Measurements from ENCODE around the gene CIB4. TPM values are rescaled to one million over a fixed set of nuclear protein-coding genes. Genes with fewer than 3 reads are reported as not detected.

CIB4 gene
- total RNA-seq, 1 donor from 2014 or later, result not detected

- DNase-seq, result no peak
- H3K27ac Mint-ChIP-seq (ENCODE audit: unreplicated experiment), result no peak overlapping the region
- no peak overlapping the region for H3K4me3 Mint-ChIP-seq (ENCODE audit: unreplicated experiment)
- TF ChIP-seq CTCF (IDR thresholded peaks at IDR 0.05; ENCODE audit: partially characterized antibody, unreplicated experiment), result no peak
- H3K36me3 Mint-ChIP-seq (ENCODE audit: unreplicated experiment), result no peaks in the 10 kb centered on the region
- H3K9me3 Mint-ChIP-seq (ENCODE audit: unreplicated experiment), result no peaks in the 10 kb centered on the region
- peaks cover 5% of the 10 kb centered on the region for H3K27me3 Mint-ChIP-seq (ENCODE audit: unreplicated experiment)
- peaks cover 13% of the 10 kb centered on the region for H3K4me1 Mint-ChIP-seq (ENCODE audit: low read depth, unreplicated experiment)
Measured at GRCh38 chr2:26542676-26543505, 98.3 kb downstream of the CIB4 start.

GRCh38 chr2:26542194-26542455 is 99.0 kb downstream of the CIB4 start:
- no peak overlapping the region for H3K4me3 Mint-ChIP-seq (ENCODE audit: unreplicated experiment)
- H3K36me3 Mint-ChIP-seq (ENCODE audit: unreplicated experiment), result no peaks in the 10 kb centered on the region
- H3K4me1 Mint-ChIP-seq (ENCODE audit: low read depth, unreplicated experiment), result peaks cover 13% of the 10 kb centered on the region
- TF ChIP-seq CTCF (IDR thresholded peaks at IDR 0.05; ENCODE audit: partially characterized antibody, unreplicated experiment), result no peak
- peaks cover 2% of the 10 kb centered on the region for H3K27me3 Mint-ChIP-seq (ENCODE audit: unreplicated experiment)
- DNase-seq, result no peak
- no peak overlapping the region for H3K27ac Mint-ChIP-seq (ENCODE audit: unreplicated experiment)
- no peaks in the 10 kb centered on the region for H3K9me3 Mint-ChIP-seq (ENCODE audit: unreplicated experiment)

GRCh38 chr2:26541401-26542193 is 99.6 kb downstream of the CIB4 start:
- no peak for TF ChIP-seq CTCF (IDR thresholded peaks at IDR 0.05; ENCODE audit: partially characterized antibody, unreplicated experiment)
- Mint-ChIP-seq H3K4me3 (ENCODE audit: unreplicated experiment) (no peak overlapping the region), H3K27ac (ENCODE audit: unreplicated experiment) (no peak overlapping the region), H3K36me3 (ENCODE audit: unreplicated experiment) (no peaks in the 10 kb centered on the region), H3K27me3 (ENCODE audit: unreplicated experiment) (peaks cover 2% of the 10 kb centered on the region), H3K4me1 (ENCODE audit: low read depth, unreplicated experiment) (peaks cover 14% of the 10 kb centered on the region), H3K9me3 (ENCODE audit: unreplicated experiment) (no peaks in the 10 kb centered on the region)
- DNase-seq, result no peak

- H3K27ac Mint-ChIP-seq (ENCODE audit: unreplicated experiment), result no peak overlapping the region
- H3K4me1 Mint-ChIP-seq (ENCODE audit: low read depth, unreplicated experiment), result peaks cover 19% of the 10 kb centered on the region
- peak overlapping the region; percentile 0 for H3K4me3 Mint-ChIP-seq (ENCODE audit: unreplicated experiment)
- no peaks in the 10 kb centered on the region for H3K9me3 Mint-ChIP-seq (ENCODE audit: unreplicated experiment)
- H3K36me3 Mint-ChIP-seq (ENCODE audit: unreplicated experiment), result no peaks in the 10 kb centered on the region
- H3K27me3 Mint-ChIP-seq (ENCODE audit: unreplicated experiment), result peaks cover 2% of the 10 kb centered on the region
- no peak for DNase-seq
- TF ChIP-seq CTCF (IDR thresholded peaks at IDR 0.05; ENCODE audit: partially characterized antibody, unreplicated experiment), result no peak
Measured at GRCh38 chr2:26540961-26541360, 100.2 kb downstream of the CIB4 start.

- Mint-ChIP-seq H3K4me1 (ENCODE audit: low read depth, unreplicated experiment) (peaks cover 19% of the 10 kb centered on the region), H3K4me3 (ENCODE audit: unreplicated experiment) (peak overlapping the region; percentile 0), H3K9me3 (ENCODE audit: unreplicated experiment) (no peaks in the 10 kb centered on the region), H3K27me3 (ENCODE audit: unreplicated experiment) (peaks cover 2% of the 10 kb centered on the region), H3K27ac (ENCODE audit: unreplicated experiment) (no peak overlapping the region), H3K36me3 (ENCODE audit: unreplicated experiment) (no peaks in the 10 kb centered on the region)
- DNase-seq, result no peak
- TF ChIP-seq CTCF (IDR thresholded peaks at IDR 0.05; ENCODE audit: partially characterized antibody, unreplicated experiment), result no peak
Measured at GRCh38 chr2:26540306-26540705, 100.9 kb downstream of the CIB4 start.
